NCI-H748 (cell line): ENCODE results near the gene ACBD3.

Experiments
- DNase-seq: peaks from one replicate; lab custom pipeline; 2025; ENCODE audit not compliant: unreplicated experiment; lab: John Stamatoyannopoulos, UW

The ACBD3 gene

GRCh38 chr1:226111883-226112261 is 74.7 kb downstream of the ACBD3 start:
- DNase-seq = no peak

DNA sequence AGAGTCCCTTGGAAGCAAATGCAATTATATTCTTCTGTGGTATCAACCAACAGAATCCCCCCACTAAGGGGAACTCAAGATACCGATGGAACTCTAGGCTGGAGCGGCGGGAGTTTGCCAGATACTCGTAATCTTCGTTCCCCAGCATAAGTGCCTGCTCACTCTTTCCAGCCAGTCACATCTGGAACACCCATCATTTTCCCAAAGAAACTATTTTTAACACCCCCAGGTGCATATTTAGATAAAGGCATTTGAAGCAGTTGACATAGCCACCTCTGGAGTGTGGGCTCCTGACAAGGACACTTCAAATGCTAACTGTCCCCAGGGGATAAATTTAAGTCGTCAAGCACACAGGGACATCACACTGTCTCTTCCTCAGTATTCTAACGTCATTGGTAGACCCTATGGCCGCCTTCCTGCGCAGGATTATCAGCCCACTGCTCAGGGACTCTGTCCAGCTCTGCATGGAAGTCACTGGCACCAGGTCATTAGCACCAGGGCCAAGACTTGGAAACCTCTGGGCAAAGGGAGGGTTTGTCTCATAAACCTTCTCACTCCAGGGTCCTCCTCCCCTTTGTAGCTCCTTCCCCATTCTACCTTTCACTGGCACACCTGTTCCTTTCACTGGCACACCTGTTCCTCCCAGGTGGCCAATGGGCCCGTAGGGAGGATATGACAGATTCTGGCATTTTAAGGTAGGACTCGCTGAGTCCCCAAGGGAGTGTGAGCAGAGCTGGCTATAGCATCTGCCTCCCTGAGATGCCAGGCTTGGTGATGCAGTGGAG is 75.3 kb downstream of the ACBD3 start:
- no peak for DNase-seq

DNA sequence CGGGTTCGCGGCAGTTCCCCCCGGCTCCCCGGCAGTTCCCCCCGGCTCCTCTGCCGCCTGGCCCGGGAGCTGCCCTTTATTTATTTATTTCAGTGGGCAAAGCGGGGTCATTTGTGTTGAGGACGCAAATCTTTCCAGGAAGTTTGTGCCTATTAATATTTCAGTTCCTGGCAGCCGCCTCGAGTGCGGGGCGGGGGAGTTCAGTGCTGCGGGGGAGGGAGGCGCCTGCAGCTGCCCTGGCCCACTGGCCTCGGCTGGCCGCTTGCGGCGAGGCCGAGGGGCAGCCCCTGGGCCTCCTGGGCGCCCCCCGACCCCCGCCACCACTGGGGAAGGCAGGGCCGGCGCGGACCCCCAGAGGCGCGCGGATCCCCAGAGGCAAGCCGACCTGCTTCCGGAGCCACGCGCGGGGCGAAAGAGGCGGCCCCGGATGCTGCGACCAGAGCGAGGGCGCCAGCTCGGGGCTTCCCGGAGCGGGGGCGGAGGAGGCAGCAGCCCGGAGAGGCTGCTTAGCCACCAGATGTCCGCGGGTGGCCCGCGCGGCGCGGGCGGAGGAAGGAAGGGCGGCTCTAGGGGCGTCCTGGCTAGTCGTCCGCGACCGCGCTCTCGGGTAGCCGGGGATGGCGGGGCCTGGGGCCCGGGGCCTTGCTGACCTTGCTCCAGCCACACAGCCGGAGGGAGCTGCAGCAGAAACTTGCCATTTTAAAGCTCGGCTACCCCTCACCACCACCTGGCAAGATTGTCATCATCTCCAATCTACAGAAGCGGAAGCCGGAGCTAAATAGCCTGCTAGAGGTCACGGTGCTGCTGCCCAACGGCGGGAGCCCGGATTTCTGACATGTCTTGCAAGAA is 76.1 kb downstream of the ACBD3 start:
- DNase-seq = peak; percentile 65

DNA sequence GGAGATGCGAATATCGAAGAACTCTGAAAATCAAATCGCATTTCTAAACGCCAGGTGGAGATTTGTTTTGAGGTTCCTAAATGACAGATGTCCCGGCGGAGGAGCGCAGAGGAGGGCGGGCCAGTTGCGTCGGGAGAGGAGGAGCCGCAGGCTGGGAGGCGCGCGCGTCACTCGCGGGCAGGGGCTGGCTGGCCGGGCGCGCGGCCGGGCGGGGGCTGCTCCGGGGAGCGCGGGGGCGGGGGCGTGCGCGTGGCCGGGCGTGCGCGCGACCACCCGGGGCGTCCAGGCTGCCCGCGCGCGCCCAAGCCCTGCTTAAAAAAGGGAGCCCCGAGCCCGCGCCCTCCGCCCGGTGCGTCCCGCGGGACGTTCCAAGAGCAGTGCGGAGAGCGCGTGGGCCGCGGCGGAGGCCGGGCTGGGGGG is 76.7 kb downstream of the ACBD3 start:
- DNase-seq = peak; percentile 80

DNA sequence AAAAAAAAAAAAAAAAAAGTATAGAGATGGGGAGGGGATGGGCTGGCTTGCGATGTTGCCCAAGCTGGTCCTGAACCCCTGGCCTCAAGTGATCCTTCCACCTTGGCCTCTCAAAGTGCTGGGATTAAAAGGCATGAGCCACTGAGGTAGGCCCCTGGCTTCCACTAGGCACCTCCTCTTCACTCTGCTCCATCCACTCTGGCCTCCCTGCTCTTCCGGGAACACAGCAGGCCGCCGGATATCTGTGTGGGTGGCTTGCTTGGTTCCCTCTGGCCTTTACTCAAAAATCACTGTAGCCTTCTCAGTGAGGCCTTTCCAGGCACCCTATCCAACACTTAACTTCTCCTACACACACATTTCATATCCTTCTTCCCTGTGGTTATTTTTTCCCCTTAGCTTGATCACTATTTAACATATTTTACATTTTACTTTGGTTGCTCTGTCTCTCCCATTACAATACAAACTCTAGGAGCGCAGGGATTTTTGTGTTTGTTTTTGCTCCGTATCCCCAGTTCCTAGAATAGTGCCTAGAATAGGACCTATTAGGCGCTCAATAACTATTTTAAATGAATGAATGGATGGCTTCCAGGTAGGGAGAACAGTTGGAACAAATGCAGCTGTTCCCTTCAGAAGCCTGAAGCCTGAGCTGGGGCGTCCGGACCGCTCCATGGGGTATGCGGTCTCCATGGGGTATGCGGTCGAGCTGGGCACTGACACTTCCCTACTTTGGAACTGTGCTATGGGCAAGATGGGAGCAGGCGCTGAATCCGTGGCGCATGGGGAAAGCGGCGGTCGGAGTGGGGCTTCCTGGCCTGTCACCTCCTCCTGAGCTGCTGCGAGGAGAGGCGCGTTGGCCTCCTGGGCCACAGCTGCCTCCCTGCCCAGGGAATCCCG is 77.4 kb downstream of the ACBD3 start:
- DNase-seq = no peak

DNA sequence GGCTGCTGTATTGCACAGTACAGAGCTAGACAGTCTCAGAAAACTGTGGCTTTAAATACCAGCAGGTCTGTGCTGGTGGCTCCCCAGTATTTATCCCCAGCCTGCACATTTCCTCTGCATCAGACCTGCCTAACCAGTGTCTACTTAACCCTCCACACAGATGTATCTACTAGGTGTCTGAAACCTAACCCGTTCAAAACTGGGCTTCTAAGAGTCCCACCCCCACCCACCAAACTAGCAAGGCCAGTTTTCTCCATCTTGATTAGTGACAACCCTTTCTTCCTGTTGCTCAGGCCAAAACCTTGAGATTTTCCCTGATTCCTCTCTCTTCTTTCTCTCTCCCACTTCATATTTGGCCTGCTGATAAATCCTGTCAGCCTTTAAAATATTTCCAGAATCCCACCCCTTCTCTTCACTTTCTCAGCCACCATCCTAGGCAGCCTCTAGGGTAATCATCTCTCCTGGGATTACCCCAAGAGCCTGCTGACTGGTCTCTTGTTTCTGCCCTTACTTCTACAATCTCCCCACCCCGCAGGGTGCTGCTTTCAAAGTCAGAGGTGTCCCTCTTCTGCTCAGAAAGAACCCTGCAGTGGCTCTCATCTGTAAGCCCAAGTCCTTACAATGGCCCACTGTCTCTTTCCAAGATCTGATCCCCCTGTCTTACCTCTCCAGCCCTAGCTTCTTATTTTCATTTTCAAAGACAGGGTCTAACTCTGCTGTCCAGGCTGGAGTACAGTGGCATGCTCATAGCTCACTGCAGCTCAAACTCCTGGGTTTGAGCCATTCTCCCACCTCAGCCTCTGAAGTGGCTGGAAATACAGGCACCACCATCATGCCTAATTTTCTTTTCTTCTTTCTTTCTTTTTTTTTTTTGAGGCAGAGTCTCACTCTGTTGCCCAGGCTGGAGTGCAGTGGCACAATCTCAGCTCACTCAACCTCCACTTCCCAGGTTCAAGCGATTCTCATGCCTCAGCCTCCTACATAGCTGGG is 78.8 kb downstream of the ACBD3 start:
- DNase-seq = no peak

- no peak for DNase-seq
These were observed 81.8 kb downstream of the ACBD3 start for GRCh38 chr1:226104671-226105121.

- DNase-seq = peak; percentile 38
These were observed 85.8 kb downstream of the ACBD3 start for GRCh38 chr1:226100436-226101391.

GRCh38 chr1:226098870-226099835 is 87.4 kb downstream of the ACBD3 start:
- DNase-seq = no peak

GRCh38 chr1:226097866-226098625 is 88.5 kb downstream of the ACBD3 start:
- DNase-seq = no peak

GRCh38 chr1:226095286-226095685 is 91.3 kb downstream of the ACBD3 start:
- no peak for DNase-seq
